ENCODE data around the gene FCHO2. TPM values are rescaled to one million over a fixed set of nuclear protein-coding genes. Genes with fewer than 3 reads are reported as not detected.

Gene FCHO2
- total and polyA plus RNA-seq, 2 of the 4 experiments (the other 2 are of a cell fraction) = 6.1 to 23.5 TPM

- in situ Hi-C loops (cut with MboI; ENCODE audit: low sequenced_read_pairs) (no loop called here), dilution Hi-C loops (cut with HindIII; ENCODE audit: low sequenced_read_pairs, unreplicated experiment) (no loop called here), intact Hi-C loops (cut with micrococcal nuclease) (no loop called here)
- Histone ChIP-seq H3K4ac (ENCODE audit: low read depth, low read length) (no peak overlapping the region), H2AK5ac (ENCODE audit: low read depth, low read length) (no peak overlapping the region), H4K91ac (ENCODE audit: insufficient read depth, low read depth, low read length) (no peak overlapping the region), H3K23ac (ENCODE audit: low read depth, low read length) (no peak overlapping the region), H3K18ac (ENCODE audit: low read depth, low read length) (no peak overlapping the region), H3K14ac (replicated peaks; ENCODE audit: low read depth, low read length) (no peak overlapping the region), H3K4me1 (ENCODE audit: control insufficient read depth, insufficient read depth, low read length) (no peaks in the 10 kb centered on the region), H3K4me3 (ENCODE audit: insufficient read depth, low read depth, low read length) (no peak overlapping the region), H2AK9ac (replicated peaks; ENCODE audit: low read depth, low read length, poor library complexity) (no peak overlapping the region), H2AFZ (replicated peaks; ENCODE audit: low read length, poor library complexity) (no peak overlapping the region), H2BK20ac (ENCODE audit: low read depth, low read length) (no peak overlapping the region), H3K9me3 (ENCODE audit: control insufficient read depth, insufficient read depth, low read length) (no peaks in the 10 kb centered on the region), H2BK120ac (ENCODE audit: low read depth, low read length) (no peak overlapping the region), H3K9me1 (ENCODE audit: insufficient read depth, low read length) (no peaks in the 10 kb centered on the region), H3K27me3 (ENCODE audit: control insufficient read depth, insufficient read depth, low read length) (no peaks in the 10 kb centered on the region), H2BK15ac (ENCODE audit: low read depth, low read length) (no peak overlapping the region), H3K36me3 (ENCODE audit: control insufficient read depth, insufficient read depth, low read length) (no peaks in the 10 kb centered on the region; the same call in 1 of the 2 replicates), H4K20me1 (ENCODE audit: insufficient read depth, low read length) (no peaks in the 10 kb centered on the region; the same call in 1 of the 2 replicates), H3K56ac (ENCODE audit: extremely low read depth, insufficient read depth, low read length) (no peak overlapping the region), H3K4me2 (ENCODE audit: low read depth, low read length) (peak overlapping the region; percentile 42; the same call in 1 of the 2 replicates), H3K9ac (ENCODE audit: low read depth, low read length) (no peak overlapping the region), H4K5ac (ENCODE audit: low read depth, low read length) (no peak overlapping the region), H4K8ac (ENCODE audit: low read depth in 2 of 2, low read length in 2 of 2) (no peak overlapping the region), H2BK5ac (ENCODE audit: low read depth, low read length, poor library complexity, severe bottlenecking) (no peak overlapping the region), H3K27ac (ENCODE audit: insufficient read depth, low read length) (no peak overlapping the region), H3K79me1 (ENCODE audit: low read depth in 1 of 2, low read length in 2 of 2) (no peaks in the 10 kb centered on the region; a peak in 2 of 4 replicates)
- WGBS, 2 experiments (ENCODE audit: extremely low coverage in 2 of 2, insufficient read length in 1 of 2) = no CpG with 5 or more reads among the region's 3 CpGs
- ChIA-PET CTCF (interaction anchor here (0.6 kb wide), 1 partner anchor 114 kb away, joined by 4 read pairs; no protein-coding TSS in a partner anchor), POLR2A (ENCODE audit: unreplicated experiment) (no interaction called here)
- BruUV-seq (replicated peaks) = no TSS peak
- DNase-seq (no peak), ATAC-seq (ENCODE audit: low read depth) (peak; percentile 37; the same call in 1 of the 2 replicates)
- TF ChIP-seq POLR2A (IDR thresholded peaks at IDR 0.05; ENCODE audit: low read depth, low read length) = no peak
- TF ChIP-seq ELK1 (IDR thresholded peaks at IDR 0.05; ENCODE audit: borderline replicate concordance, low read depth, low read length) = no peak
- peak; percentile 34; the same call in 1 of the 2 replicates for TF ChIP-seq CEBPB (IDR thresholded peaks at IDR 0.05; ENCODE audit: low read depth, low read length)
Measured at GRCh38 chr5:73005886-73006285, 50.0 kb downstream of the FCHO2 start.

All from IMR-90 (cell line).